Measurements from ENCODE around the gene DCAF5.

GRCh38 chr14:69010648-69011047 is 142.3 kb downstream of the DCAF5 start:
- TF ChIP-seq POLR2A (IDR thresholded peaks at IDR 0.05; ENCODE audit: low read length) (no peak), GATA1 (IDR thresholded peaks at IDR 0.05; ENCODE audit: low read depth, low read length) (no peak)
